Measurements from ENCODE around the gene PTPRC.

DNA sequence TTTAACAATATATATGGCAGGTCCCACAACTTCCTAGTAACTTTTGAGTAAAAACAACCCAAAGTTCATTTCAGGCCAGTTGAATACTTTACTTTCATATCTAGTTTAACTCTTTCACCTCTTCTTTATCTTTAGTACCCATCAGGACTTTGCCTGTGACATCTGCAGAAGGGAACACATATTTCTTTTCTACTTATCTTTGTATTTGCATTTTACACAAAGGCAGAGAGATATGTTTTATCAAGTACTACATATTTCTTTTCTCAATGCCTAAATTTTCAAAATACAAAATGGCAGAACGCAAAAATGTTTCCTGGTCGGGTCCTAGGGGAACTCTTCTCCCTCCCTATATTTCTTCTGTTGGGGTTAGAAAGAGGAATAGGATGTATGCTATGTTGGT is 6.8 kb upstream of the PTPRC start:
- TF ChIP-seq EZH2phosphoT487 (IDR thresholded peaks at IDR 0.05; ENCODE audit: insufficient read depth, low read depth), result no peak
- TF ChIP-seq EZH2 (IDR thresholded peaks at IDR 0.05; ENCODE audit: insufficient read depth, poor library complexity, severe bottlenecking), result no peak

All from GM23248 (cell line).